Activated T-cell treated with anti-CD3 and anti-CD28 coated beads, Interleukin-2, amount 50 U/mL, for 72 hours (primary cell): ENCODE measurements around the gene STAC2. TPM values are rescaled to one million over a fixed set of nuclear protein-coding genes. Genes with fewer than 3 reads are reported as not detected.

ENCODE experiments used
- ATAC-seq, 2 donors: fragments of 150-1000 bp; cut with Tn5 transposase; replicated peaks in 1 of 2; 2 replicates each; pipeline ENCODE4 v1.10.0; 2021; ENCODE audit warnings: moderate library complexity in 2 of 2, mild to moderate bottlenecking in 1 of 2
- DNase-seq, 2 donors: peaks; one replicate each; pipeline ENCODE4 v3.0.0; 2021 to 2022; ENCODE audit warnings: mixed read lengths in 1 of 2
- H3K27ac Mint-ChIP-seq: one replicate; pipeline ENCODE4 v1.8.0; 2022; ENCODE audit warnings: mild to moderate bottlenecking, moderate library complexity, mixed read lengths
- H3K27me3 Mint-ChIP-seq: one replicate; pipeline ENCODE4 v1.8.0; 2022; ENCODE audit warnings: low read depth, mixed read lengths
- H3K36me3 Mint-ChIP-seq, 2 donors: one replicate each; pipeline ENCODE4 v1.8.0; 2022; ENCODE audit warnings: mixed read lengths in 2 of 2, mild to moderate bottlenecking in 1 of 2; ENCODE audit not compliant: insufficient read depth in 2 of 2
- H3K4me1 Mint-ChIP-seq: one replicate; pipeline ENCODE4 v1.8.0; 2022; ENCODE audit warnings: low read depth, mixed read lengths
- H3K4me3 Mint-ChIP-seq, 2 donors: one replicate each; pipeline ENCODE4 v1.8.0; 2022; ENCODE audit warnings: mild to moderate bottlenecking in 2 of 2, mixed read lengths in 2 of 2, moderate library complexity in 2 of 2
- H3K9me3 Mint-ChIP-seq, 2 donors: one replicate each; pipeline ENCODE4 v1.8.0; 2022; ENCODE audit warnings: mixed read lengths in 2 of 2
- total RNA-seq, 2 donors: library from RNA; stranded (reverse); gene quantifications; one replicate each; pipeline ENCODE4 v1.2.3, GENCODE V29; 2022

Gene STAC2
- total RNA-seq, 2 donors from 2014 or later: 0.07 TPM; not detected in 1

DNA sequence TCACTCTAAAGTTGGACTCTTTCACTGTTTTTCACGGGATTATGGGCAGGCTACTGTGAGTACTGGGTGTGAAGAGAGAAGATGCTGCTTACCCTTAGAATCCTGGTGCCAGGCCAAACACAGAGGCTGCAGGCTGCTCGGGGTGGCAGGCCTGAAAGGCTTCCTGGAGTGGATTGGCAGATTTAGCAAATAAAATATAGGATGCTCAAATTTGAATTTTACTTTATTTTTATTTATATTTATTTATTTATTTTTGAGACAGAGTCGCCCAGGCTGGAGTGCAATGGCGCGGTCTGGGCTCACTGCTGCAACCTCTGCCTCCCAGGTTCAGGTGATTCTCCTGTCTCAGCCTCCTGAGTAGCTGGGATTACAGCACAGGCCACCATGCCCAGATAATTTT is 14.9 kb upstream of the STAC2 start:
- Mint-ChIP-seq H3K4me3 (no peak overlapping the region), H3K9me3 (no peaks in the 10 kb centered on the region), H3K27me3 (no peaks in the 10 kb centered on the region), H3K27ac (no peak overlapping the region), H3K4me1 (peaks cover 26% of the 10 kb centered on the region), H3K36me3 (no peaks in the 10 kb centered on the region)
- DNase-seq (no peak), ATAC-seq (no peak)

- ATAC-seq (peak; percentile 50 to 55), DNase-seq (peak; percentile 77 to 79)
- H3K4me3 Mint-ChIP-seq: peak overlapping the region; percentile 11 to 47
- no peaks in the 10 kb centered on the region for H3K9me3 Mint-ChIP-seq
- H3K27me3 Mint-ChIP-seq: no peaks in the 10 kb centered on the region
- H3K4me1 Mint-ChIP-seq: peaks cover 30% of the 10 kb centered on the region
- H3K27ac Mint-ChIP-seq: no peak overlapping the region
- H3K36me3 Mint-ChIP-seq: no peaks in the 10 kb centered on the region
Measured at GRCh38 chr17:39239640-39240314, 14.0 kb upstream of the STAC2 start.

- Mint-ChIP-seq H3K9me3 (no peaks in the 10 kb centered on the region), H3K27ac (peak overlapping the region; percentile 78), H3K27me3 (no peaks in the 10 kb centered on the region), H3K4me3 (peak overlapping the region; percentile 67 to 79), H3K36me3 (no peaks in the 10 kb centered on the region), H3K4me1 (peaks cover 30% of the 10 kb centered on the region)
- DNase-seq (peak; percentile 80 to 83), ATAC-seq (peak; percentile 87 to 92)
Measured at GRCh38 chr17:39238311-39238972, 12.7 kb upstream of the STAC2 start.

DNA sequence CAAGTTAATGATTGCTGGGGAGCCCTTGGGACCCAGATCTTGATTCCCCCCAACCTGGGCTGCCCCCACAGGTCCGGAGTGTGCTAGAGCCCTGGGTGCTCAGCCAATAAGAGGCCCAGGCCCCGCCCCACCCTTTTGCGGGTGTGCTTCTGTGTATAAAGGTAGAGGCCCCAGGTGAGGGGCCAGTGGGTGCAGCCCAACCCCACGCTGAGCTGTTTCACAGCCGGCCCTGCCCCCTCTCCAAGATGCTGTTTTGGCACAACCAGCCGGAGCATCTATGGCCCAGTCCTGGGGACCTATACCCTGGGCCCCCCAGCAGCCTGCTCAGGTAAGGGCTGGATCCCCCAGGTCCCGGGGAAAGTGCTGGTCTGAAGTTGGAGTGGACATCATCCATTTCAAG is 11.8 kb upstream of the STAC2 start:
- DNase-seq: no peak
- no peak overlapping the region for H3K4me3 Mint-ChIP-seq
- no peak overlapping the region for H3K27ac Mint-ChIP-seq
- H3K9me3 Mint-ChIP-seq: no peaks in the 10 kb centered on the region
- no peaks in the 10 kb centered on the region for H3K27me3 Mint-ChIP-seq
- no peaks in the 10 kb centered on the region for H3K36me3 Mint-ChIP-seq
- peaks cover 30% of the 10 kb centered on the region for H3K4me1 Mint-ChIP-seq
- no peak for ATAC-seq

- no peaks in the 10 kb centered on the region for H3K36me3 Mint-ChIP-seq
- peaks cover 33% of the 10 kb centered on the region for H3K4me1 Mint-ChIP-seq
- no peak overlapping the region for H3K27ac Mint-ChIP-seq
- DNase-seq (no peak), ATAC-seq (no peak)
- H3K27me3 Mint-ChIP-seq: no peaks in the 10 kb centered on the region
- no peak overlapping the region for H3K4me3 Mint-ChIP-seq
- H3K9me3 Mint-ChIP-seq: no peaks in the 10 kb centered on the region
Measured at GRCh38 chr17:39236981-39237441, 11.3 kb upstream of the STAC2 start.

DNA sequence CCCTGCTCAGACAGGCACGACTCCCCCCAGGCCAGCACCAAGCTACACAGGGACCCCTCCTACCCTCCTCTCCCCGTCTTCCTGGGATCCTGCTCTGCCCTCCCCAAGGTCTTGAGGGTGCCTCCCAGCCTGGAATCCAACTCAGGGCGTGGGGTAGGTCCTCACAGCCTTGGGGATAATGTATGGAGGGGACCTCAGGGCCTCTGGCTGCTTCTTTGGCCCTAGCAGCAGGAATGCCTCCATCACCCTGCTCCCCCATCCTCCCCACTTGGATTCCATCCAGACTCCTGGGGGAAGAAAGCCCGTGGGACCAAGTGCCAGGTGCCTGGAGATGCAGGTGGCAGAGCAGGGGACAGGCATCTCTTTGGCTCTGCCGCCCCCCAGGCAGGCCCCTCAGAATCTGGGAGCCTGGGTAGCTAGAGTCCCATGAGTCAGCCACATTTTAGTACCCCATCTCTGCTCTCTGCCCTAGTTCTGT is 10.7 kb upstream of the STAC2 start:
- no peak for DNase-seq
- H3K27me3 Mint-ChIP-seq: peaks cover 4% of the 10 kb centered on the region
- H3K4me1 Mint-ChIP-seq: peaks cover 38% of the 10 kb centered on the region
- no peak overlapping the region for H3K4me3 Mint-ChIP-seq
- H3K27ac Mint-ChIP-seq: no peak overlapping the region
- no peak for ATAC-seq
- no peaks in the 10 kb centered on the region for H3K36me3 Mint-ChIP-seq
- no peaks in the 10 kb centered on the region for H3K9me3 Mint-ChIP-seq

GRCh38 chr17:39235555-39236449 is 10.1 kb upstream of the STAC2 start:
- H3K4me1 Mint-ChIP-seq: peaks cover 39% of the 10 kb centered on the region
- H3K4me3 Mint-ChIP-seq: no peak overlapping the region
- H3K36me3 Mint-ChIP-seq: no peaks in the 10 kb centered on the region
- no peak overlapping the region for H3K27ac Mint-ChIP-seq
- DNase-seq (peak; percentile 59 to 68), ATAC-seq (peak; percentile 54 to 58)
- peaks cover 8% of the 10 kb centered on the region for H3K27me3 Mint-ChIP-seq
- no peaks in the 10 kb centered on the region for H3K9me3 Mint-ChIP-seq

DNA sequence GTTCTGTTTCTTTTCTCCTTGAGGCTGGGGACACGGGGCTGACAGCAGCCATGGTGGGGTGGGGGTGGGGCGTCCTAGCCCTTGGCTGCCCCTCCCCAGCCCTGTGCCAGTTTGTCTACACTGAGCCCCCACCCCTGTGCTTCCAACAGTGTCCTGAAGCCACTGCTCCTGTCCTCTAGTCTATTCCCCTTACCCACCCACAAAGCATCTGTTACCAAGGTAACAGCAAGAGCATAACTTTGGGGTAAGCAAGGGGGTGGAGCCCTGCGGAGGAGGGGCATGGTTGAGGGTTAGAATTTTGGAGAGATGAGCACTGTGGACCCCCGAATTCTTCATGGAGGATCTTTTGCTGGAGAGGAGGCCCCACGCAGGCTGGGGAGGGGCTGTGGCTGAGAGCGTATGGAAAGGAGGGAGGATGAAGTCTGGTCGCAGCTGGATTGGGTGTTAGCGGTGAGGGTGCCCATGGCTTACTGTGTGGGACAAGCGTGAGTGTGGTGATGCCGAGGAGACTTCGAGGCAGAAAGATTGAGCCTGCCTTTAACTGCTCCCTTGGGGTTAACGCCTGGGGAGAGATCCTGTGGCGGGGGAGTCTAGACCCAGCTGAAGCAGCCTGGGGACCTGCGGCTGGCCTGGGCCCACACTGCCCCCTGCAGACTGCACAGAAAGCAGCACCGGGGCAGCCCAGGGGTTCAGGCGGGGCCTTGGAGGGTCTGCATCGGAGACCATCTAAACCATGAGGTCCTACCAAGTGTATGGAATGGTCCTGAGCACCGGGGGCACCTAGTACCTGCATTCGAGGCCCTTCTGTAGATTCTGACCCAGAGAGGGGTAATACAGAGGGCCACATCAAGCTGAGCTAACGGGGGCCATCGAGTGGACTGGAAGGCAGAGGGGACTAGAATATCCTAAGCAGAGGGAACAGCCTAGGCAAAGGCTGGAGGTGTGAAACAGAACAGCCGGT is 6.1 kb upstream of the STAC2 start:
- Mint-ChIP-seq H3K27ac (no peak overlapping the region), H3K4me1 (peaks cover 18% of the 10 kb centered on the region)

DNA sequence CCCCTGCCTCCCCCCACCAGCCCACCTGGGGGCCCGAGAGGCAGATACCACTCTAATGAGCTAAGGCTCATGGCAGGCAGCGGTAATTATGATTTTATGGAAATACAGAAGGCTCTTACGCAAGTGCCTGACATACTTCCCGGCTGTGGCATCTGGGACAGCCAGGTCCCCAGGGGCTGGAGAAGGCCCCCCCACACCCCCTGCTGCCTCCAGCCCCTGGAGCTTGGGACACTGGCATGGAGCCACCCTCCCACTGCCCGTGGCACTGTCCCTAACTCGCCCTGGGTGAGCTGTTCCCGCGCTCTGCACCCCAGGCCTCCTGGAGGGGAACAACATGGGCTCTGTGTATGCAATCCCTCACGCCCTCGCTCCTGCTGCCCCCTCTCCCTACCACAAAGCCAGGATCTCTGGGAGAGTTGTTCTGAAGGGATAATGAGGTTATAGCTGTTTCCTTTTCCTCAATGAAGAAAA is 5.4 kb upstream of the STAC2 start:
- peaks cover 39% of the 10 kb centered on the region for H3K27me3 Mint-ChIP-seq
- H3K9me3 Mint-ChIP-seq: no peaks in the 10 kb centered on the region
- H3K4me3 Mint-ChIP-seq: no peak overlapping the region
- peaks cover 20% of the 10 kb centered on the region for H3K4me1 Mint-ChIP-seq
- DNase-seq: no peak
- no peak overlapping the region for H3K27ac Mint-ChIP-seq
- no peak for ATAC-seq
- no peaks in the 10 kb centered on the region for H3K36me3 Mint-ChIP-seq

More for the DNA sequence above, 6.1 kb upstream of the STAC2 start:
- ATAC-seq: peak; percentile 76 to 78
- DNase-seq: peak; percentile 64 to 68
- Mint-ChIP-seq H3K4me3 (peak overlapping the region; percentile 16 to 52), H3K9me3 (no peaks in the 10 kb centered on the region), H3K27me3 (peaks cover 31% of the 10 kb centered on the region), H3K36me3 (no peaks in the 10 kb centered on the region)

DNA sequence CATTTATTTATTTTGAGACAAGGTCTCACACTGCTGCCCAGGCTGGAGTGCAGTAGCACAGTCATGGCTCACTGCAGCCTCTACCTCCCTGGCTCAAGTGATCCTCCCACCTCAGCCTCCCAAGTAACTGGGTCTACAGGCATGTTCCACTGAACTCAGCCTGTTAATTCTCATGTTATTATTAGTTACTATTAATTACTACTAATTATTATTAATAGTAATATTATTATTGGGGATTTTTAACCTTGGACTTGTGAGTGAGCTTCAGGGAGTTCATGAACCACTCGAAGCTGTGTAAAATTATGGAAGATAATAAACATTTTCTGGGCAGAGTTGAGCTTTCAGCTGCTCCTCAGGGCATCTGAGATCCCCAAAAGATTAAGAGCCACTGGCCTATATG is 4.6 kb upstream of the STAC2 start:
- Mint-ChIP-seq H3K9me3 (no peaks in the 10 kb centered on the region), H3K36me3 (no peaks in the 10 kb centered on the region), H3K4me1 (peaks cover 17% of the 10 kb centered on the region), H3K4me3 (no peak overlapping the region), H3K27me3 (peaks cover 43% of the 10 kb centered on the region), H3K27ac (no peak overlapping the region)
- no peak for ATAC-seq
- no peak for DNase-seq

DNA sequence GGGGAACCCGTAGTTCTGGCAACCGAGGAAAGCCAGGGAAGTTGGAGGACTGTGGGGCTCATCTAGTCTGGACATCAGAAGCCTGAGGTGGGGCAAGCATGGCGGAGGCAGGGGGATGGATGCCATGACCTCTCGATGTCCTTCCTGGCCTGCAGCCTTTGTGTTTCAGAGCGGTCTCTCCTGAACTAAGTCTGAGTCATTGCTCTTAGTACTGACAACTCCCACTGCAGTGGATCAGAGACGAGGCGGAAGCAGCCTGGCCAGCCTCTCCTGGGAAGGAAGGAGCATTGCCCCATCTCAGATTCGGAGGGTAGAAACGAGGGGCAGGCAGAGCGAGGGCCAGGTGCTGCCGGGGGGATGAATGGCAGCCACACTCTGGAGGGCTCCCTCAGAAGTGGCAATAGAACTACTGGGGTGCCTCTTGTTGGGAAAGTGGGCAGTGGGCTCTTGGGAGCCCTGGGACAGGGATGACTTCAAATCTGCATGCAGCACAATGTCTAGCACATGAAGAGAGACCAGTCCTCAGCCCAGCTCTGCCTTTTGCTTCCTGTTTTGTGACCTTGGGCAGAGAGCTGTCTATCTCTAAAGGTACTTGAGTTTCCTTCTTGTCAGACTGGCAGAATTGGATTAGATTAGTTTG is 3.6 kb upstream of the STAC2 start:
- Mint-ChIP-seq H3K36me3 (no peaks in the 10 kb centered on the region), H3K4me1 (peaks cover 16% of the 10 kb centered on the region), H3K4me3 (no peak overlapping the region), H3K27me3 (peaks cover 48% of the 10 kb centered on the region), H3K27ac (no peak overlapping the region), H3K9me3 (no peaks in the 10 kb centered on the region)
- no peak for DNase-seq
- no peak for ATAC-seq
